GM12878 (cell line): ENCODE measurements around the gene URI1. TPM values are rescaled to one million over a fixed set of nuclear protein-coding genes. Genes with fewer than 3 reads are reported as not detected.

Experiments used
- ATF2 ChIP-seq: IDR thresholded peaks from 2 replicates; pipeline ENCODE4 v1.6.1; 2012; ENCODE audit warnings: low read length, inconsistent platforms
- ATF7 ChIP-seq: fragments of 450-650 bp; IDR thresholded peaks from 2 replicates; pipeline ENCODE4 v1.6.1; 2016; ENCODE audit warnings: low read depth, mild to moderate bottlenecking
- BCLAF1 ChIP-seq: fragments of 450-650 bp; IDR thresholded peaks from 2 replicates; pipeline ENCODE4 v1.6.1; 2017; ENCODE audit warnings: antibody characterized with exemption, mild to moderate bottlenecking, moderate library complexity
- CBFB ChIP-seq: IDR thresholded peaks from 2 replicates; pipeline ENCODE4 v1.6.1; 2016; ENCODE audit warnings: antibody characterized with exemption, low read depth
- CBX5 ChIP-seq: sonication (generic); IDR thresholded peaks from 2 replicates; pipeline ENCODE4 v1.6.1; 2016; ENCODE audit warnings: low read depth, moderate library complexity, mild to moderate bottlenecking, inconsistent platforms
- CREB1 ChIP-seq: IDR thresholded peaks from 2 replicates; pipeline ENCODE4 v1.6.1; 2012; ENCODE audit warnings: low read depth, mild to moderate bottlenecking, inconsistent platforms
- CREM ChIP-seq: IDR thresholded peaks from 2 replicates; pipeline ENCODE4 v1.6.1; 2014; ENCODE audit warnings: antibody characterized with exemption, low read depth
- EP300 ChIP-seq, 2 experiments: fragments of 150-350 bp in 1 of 2; IDR thresholded peaks; 2 replicates each; pipeline ENCODE4 v1.6.1; 2011 to 2012; ENCODE audit warnings: low read depth in 2 of 2, low read length in 2 of 2, borderline replicate concordance in 1 of 2, improper control_type of control experiment in 1 of 2, inconsistent platforms in 1 of 2; ENCODE audit not compliant: control insufficient read depth in 1 of 2
- HDAC2 ChIP-seq: fragments of 200-600 bp; sonication (generic); IDR thresholded peaks from 2 replicates; pipeline ENCODE4 v1.6.1; 2017
- KDM1A ChIP-seq: fragments of 200-600 bp; sonication (generic); IDR thresholded peaks from 2 replicates; pipeline ENCODE4 v1.6.1; 2016; ENCODE audit warnings: borderline replicate concordance
- MAX ChIP-seq: IDR thresholded peaks from 2 replicates; pipeline ENCODE4 v1.6.1; 2012; ENCODE audit warnings: low read depth, low read length, improper control_type of control experiment
- MEF2B ChIP-seq: fragments of 450-650 bp; IDR thresholded peaks from 2 replicates; pipeline ENCODE4 v1.6.1; 2018; ENCODE audit warnings: mild to moderate bottlenecking, moderate library complexity; ENCODE audit not compliant: partially characterized antibody, poor library complexity, severe bottlenecking
- MTA3 ChIP-seq: IDR thresholded peaks from 2 replicates; pipeline ENCODE4 v1.6.1; 2012; ENCODE audit warnings: low read length, inconsistent platforms, borderline replicate concordance
- PML ChIP-seq: IDR thresholded peaks from 2 replicates; pipeline ENCODE4 v1.6.1; 2012; ENCODE audit warnings: low read length, inconsistent platforms
- POLR2AphosphoS5 ChIP-seq: IDR thresholded peaks from 2 replicates; pipeline ENCODE4 v1.6.1; 2011; ENCODE audit warnings: mild to moderate bottlenecking, low read length, inconsistent platforms
- RUNX3 ChIP-seq: IDR thresholded peaks from 2 replicates; pipeline ENCODE4 v1.6.1; 2012; ENCODE audit warnings: low read length, inconsistent platforms
- ZBTB11 ChIP-seq: fragments of 450-650 bp; formaldehyde crosslinking; IDR thresholded peaks from 2 replicates; pipeline ENCODE4 v1.5.0; 2022; ENCODE audit warnings: mild to moderate bottlenecking, missing genetic modification characterization
- polyA plus RNA-seq, 11 experiments: library from polyadenylated mRNA; depleted of rRNA in 4 of 11; unstranded in 6 of 11; stranded (reverse) in 5 of 11; fragments of >200 nt; fragmentation: Nextera tagmentation in 4 of 11; fragmentation: Illumina TruSeq in 1 of 11; extraction: Ambion mirVana in 4 of 11; extraction: Trizol in 1 of 11; gene quantifications; 1 replicate in 1 of 11; 2 replicates in 10 of 11; pipeline versions ENCODE4 v1.2.1 to v1.2.3, GENCODE V29; 2011 to 2016; ENCODE audit warnings: inconsistent platforms in 2 of 11, missing spikeins in 2 of 11, low read depth in 1 of 11
- total RNA-seq, 4 experiments: library from RNA; depleted of rRNA in 3 of 4; stranded (reverse); fragments of >200 nt in 3 of 4; fragmentation: Illumina TruSeq in 1 of 4; extraction: Trizol in 1 of 4; gene quantifications; 2 replicates each; pipeline versions ENCODE4 v1.2.1 to v1.2.3, GENCODE V29; 2013 to 2021

The URI1 gene
- total and polyA plus RNA-seq, 10 of the 15 experiments (the other 5 are each of a cell fraction or from before 2014, with no cell fraction given) = 15.2 to 94.2 (median 47.9) TPM

- TF ChIP-seq MAX = no peak
- TF ChIP-seq ATF2 = peak; percentile 88
- TF ChIP-seq CREB1 = peak; percentile 55; the same call in 1 of the 2 replicates
- TF ChIP-seq EP300 (IDR thresholded peaks at IDR 0.05; ENCODE audit: borderline replicate concordance in 1 of 2, control insufficient read depth in 1 of 2, low read depth in 2 of 2, low read length in 2 of 2) = peak; percentile 77 to 91
- TF ChIP-seq ZBTB11 (CRISPR knock-in tag) = no peak
- 0 out of 2 replicates have a peak, but pooled peaks have one; percentile 65 for TF ChIP-seq PML
- no peak for TF ChIP-seq HDAC2
- peak; percentile 94 for TF ChIP-seq RUNX3
- TF ChIP-seq CBFB = no peak
- TF ChIP-seq KDM1A = no peak
- no peak for TF ChIP-seq BCLAF1
- peak; percentile 74; the same call in 1 of the 2 replicates for TF ChIP-seq CREM
- peak; percentile 71; the same call in 1 of the 2 replicates for TF ChIP-seq MTA3
- TF ChIP-seq POLR2AphosphoS5 = peak; percentile 42; the same call in 1 of the 2 replicates
- peak; percentile 92 for TF ChIP-seq MEF2B
- TF ChIP-seq ATF7 = peak; percentile 79
- no peak for TF ChIP-seq CBX5
Measured at GRCh38 chr19:30029721-30030510, 87.9 kb downstream of the URI1 start (continued).
